Measurements from ENCODE around the gene APAF1.
"Not testable (repeated sequence)": the region's sequence is repeated elsewhere in the genome, so short reads cannot be mapped to it uniquely, and the experiment has no call there.

The APAF1 gene

GRCh38 chr12:98644712-98645571 lies at the start of gene APAF1, which contains the start of gene IKBIP:
APAF1 (plus strand) TSS chr12:98645290; CDS start chr12:98648360, 3,070 bp downstream.
IKBIP (minus strand) TSS chr12:98644788; CDS start chr12:98644701, 87 bp downstream.
- DNase-seq (ENCODE audit: low read depth in 2 of 2) = peak; percentile 93 to 97

- not testable (repeated sequence) for DNase-seq (ENCODE audit: low read depth in 2 of 2)
Measured at GRCh38 chr12:98597313-98597712, 47.8 kb upstream of the APAF1 start.

- DNase-seq (ENCODE audit: low read depth in 2 of 2) = no peak
Measured at GRCh38 chr12:98601924-98602323, 43.2 kb upstream of the APAF1 start.

- no peak for DNase-seq (ENCODE audit: low read depth in 2 of 2)
Measured at GRCh38 chr12:98606359-98606988, 38.6 kb upstream of the APAF1 start.

GRCh38 chr12:98610596-98610995 lies 34.5 kb upstream of the APAF1 start:
- DNase-seq (ENCODE audit: low read depth in 2 of 2) = no peak

DNA sequence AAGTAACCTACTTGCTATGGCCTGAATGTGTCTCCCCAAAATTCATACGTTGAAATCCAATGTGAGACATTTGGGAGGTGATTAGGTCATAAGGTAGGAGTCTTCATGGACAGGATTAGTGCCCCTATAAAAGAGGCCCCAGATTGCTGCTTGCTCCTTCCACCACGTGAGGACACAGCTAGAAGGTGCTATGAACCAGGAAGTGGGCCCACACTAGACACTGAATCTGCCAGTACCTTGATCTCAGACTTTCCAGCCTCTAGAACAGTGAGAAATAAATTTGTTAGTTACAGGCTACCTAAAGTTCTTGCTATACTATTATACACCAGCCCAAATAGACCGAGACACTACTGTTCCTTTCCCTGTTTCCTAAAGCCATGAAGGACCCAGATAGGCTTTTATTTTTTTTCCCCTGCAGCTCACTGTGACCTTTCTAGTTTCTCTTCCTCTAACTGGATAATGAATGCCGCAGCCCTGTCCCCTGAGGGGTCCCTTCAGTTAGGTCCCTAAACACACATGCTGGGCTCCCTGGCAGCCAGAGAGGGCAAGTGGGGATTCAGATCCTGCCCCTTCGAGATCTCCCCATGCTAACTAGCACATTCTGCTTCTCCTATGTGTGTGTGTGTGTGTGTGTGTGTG lies 32.3 kb upstream of the APAF1 start:
- DNase-seq (ENCODE audit: low read depth in 2 of 2) = no peak

- no peak for DNase-seq (ENCODE audit: low read depth in 2 of 2)
Measured at GRCh38 chr12:98618952-98619351, 26.1 kb upstream of the APAF1 start.

DNA sequence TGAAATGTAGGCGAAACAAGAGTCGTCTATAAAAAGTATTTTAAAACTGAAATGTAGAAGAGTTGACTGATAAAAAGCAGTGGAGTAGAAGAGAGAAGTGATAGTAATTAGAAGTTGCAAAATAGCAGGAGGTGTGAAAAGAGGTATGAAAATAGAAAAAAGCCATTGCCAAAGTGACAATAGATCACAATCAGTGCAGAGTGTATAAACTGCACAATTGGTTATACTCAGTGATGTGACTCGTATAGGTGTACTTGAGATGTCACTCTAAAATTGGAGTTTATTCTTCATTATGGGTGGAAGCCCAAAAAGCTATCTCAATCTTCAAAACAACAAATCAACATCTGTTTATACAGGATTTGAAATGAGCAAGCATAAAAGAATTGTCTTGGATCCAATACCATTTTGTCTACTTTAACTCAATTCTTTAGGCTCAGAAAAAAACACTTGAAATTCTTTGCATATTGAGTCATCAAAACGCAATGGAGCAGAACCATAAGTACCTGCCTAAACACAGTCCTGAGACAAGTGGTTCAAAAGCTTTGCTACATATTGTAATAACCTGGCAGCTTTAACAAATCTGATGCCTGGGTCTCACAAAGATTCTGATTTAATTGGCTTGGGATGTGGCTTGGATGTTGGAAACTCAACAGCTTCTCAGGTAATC lies 9.3 kb upstream of the APAF1 start:
- DNase-seq (ENCODE audit: low read depth in 2 of 2) = no peak

GRCh38 chr12:98637068-98637467 lies 8.0 kb upstream of the APAF1 start:
- DNase-seq (ENCODE audit: low read depth in 2 of 2) = no peak

GRCh38 chr12:98638009-98638408 lies 7.1 kb upstream of the APAF1 start:
- no peak for DNase-seq (ENCODE audit: low read depth in 2 of 2)

GRCh38 chr12:98639491-98639890 lies 5.6 kb upstream of the APAF1 start:
- DNase-seq (ENCODE audit: low read depth in 2 of 2) = no peak

DNA sequence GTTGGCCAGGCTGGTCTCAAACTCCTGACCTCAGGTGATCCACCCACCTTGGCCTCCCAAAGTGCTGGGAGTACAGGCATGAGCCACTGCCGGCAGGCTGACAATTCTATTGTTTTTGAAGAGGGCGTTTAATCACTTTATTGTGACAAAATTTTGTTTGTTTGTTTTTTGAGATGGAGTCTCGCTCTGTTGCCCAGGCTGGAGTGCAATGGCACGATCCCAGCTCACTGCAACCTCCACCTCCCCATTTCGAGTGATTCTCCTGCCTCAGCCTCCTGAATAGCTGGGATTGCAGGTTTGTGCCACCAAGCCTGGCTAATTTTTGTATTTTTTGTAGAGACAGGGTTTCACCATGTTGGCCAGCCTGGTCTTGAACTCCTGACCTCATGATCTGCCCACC lies 2.3 kb upstream of the APAF1 start:
- DNase-seq (ENCODE audit: low read depth in 2 of 2) = not testable (repeated sequence)

DNA sequence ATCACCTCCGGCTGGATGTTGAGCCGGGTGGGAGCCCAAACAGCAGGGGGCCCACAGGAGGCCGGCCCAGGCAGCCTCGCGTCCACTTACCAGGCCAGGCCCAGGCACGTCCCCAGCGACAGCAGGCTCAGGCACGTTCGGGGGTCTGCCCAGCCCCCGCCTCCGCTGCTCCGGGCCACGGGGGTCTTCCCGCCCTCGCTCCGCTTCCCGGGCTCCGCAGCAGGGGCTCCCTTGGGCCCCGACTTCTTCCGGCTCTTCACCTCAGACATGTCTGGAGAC lies 718 bp upstream of the APAF1 start:
- DNase-seq (ENCODE audit: low read depth in 2 of 2) = no peak

DNA sequence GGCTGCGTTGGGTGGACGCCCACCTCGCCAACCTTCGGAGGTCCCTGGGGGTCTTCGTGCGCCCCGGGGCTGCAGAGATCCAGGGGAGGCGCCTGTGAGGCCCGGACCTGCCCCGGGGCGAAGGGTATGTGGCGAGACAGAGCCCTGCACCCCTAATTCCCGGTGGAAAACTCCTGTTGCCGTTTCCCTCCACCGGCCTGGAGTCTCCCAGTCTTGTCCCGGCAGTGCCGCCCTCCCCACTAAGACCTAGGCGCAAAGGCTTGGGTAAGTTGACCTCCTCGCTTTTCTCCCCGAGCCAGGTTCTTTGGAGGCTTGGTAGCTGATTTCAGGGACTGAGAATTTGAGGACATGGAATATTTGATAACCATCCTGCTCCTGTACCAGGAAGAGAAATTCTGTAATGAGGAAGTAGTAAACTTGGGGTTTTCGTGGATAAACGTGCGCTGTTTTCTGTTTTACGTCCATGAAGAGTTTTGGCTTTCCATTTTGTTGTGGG lies 530 bp downstream of the APAF1 start:
- no peak for DNase-seq (ENCODE audit: low read depth in 2 of 2)

DNA sequence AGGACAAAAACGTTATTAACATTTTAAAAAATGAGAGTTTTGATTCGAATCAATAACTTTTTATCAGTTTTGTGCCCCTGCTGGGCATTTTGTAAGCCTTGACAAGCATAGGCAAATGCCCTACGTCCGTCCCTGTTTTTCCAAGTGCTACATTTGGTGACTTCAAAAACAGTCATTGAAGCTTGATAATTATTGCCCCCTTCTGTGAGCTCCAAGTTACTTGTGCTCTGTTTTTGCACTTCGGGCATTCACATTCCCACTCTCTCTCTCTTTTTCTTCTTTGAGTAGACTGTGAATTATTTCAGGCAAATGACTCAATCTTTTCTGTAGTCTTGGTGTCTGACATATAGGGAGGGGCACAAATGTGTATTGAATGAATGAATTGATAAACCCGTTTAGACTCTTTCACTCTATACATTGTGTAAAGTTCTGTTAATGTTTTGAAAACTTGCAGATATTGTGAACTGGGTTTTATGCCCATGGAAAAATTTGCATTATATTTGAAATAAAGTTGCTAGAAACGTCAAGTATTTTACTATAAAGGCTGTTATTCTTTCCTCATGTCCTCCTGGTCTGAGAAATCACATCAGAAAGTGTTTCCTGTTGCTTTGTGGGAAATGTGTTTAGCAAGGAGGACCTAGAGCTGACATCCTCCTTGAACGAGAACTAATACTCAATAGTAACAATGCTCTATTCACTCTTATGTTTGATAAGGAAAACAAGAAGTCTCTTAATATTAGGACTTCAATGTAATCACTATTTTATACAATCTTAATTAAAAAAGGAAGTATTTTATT lies 1.4 kb downstream of the APAF1 start:
- DNase-seq (ENCODE audit: low read depth in 2 of 2) = no peak

DNA sequence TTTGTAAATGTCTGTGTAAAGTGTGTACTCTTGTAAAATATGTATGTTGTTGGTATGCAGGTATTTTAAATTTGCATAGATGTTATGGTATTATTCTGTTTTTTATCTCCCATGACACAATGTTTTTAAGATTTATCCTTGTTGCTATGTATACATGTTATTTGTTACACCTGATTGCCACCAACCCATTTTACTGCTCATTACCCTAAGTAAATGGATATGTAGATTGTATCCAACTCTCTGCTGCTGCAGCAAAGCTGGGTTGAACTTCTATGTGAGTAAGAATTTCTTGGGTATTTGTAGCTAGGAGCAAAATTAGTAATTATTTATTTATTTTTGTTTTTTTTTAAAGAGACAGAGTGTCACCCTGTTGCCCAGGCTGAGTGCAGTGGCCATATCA lies 6.2 kb downstream of the APAF1 start:
- DNase-seq (ENCODE audit: low read depth in 2 of 2) = no peak

- no peak for DNase-seq (ENCODE audit: low read depth in 2 of 2)
Measured at GRCh38 chr12:98653866-98654493, 8.9 kb downstream of the APAF1 start.

DNA sequence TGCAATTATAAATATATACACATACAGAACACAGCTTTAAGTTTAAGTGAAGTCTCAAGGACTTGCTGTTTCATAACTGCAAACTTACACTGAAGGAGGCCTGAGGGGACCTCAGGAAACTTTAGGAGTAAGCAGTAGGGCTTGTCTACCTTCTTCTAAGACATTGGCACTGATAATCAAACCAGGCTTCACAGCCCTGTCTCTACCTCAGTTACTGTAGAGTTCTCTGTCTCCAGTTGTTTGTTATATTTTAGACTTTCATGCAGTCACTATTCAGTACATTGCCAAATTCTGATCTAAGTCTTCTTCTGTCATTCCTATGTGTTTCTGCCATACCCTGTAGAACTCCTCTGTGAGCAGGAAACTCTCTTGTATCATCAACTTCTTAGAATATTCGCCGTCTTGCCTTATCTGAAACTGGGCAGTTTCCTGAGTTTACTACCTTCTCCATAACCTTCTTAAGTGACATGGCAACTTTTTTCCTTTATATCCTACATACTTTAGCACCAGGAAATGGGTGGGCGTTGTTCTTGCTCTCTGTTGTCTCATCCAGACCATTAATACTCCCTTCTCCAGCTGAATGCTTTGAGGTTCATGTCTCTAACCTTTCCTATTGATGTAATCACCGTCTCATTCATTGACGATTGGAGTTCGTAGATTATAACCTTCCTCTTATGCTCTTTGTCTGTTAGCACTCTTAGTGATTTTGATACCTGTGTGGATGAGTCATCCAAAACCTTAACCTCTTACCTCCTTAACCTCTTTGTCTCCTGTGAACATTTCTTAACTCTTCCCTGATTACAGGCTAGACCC lies 11.4 kb downstream of the APAF1 start:
- DNase-seq (ENCODE audit: low read depth in 2 of 2) = no peak

DNA sequence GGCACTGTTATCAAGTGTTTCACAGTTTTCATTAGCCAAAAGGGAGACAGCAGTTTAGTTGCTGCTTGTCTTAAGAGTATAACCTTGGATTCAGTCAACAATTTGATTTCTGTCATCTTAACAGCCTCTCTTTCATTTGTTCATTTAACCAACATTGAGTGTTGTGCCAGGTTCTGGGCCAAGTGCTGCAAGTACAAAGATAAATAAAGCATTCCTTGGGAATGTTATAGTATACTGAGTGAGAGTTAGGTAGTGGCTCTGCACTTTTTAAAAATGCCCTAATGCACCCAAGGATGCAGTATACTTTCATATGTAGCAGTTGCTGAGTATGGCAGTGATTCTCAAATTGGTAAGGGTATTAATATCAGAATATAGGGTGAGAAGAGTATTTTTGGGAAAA lies 15.4 kb downstream of the APAF1 start:
- no peak for DNase-seq (ENCODE audit: low read depth in 2 of 2)

DNA sequence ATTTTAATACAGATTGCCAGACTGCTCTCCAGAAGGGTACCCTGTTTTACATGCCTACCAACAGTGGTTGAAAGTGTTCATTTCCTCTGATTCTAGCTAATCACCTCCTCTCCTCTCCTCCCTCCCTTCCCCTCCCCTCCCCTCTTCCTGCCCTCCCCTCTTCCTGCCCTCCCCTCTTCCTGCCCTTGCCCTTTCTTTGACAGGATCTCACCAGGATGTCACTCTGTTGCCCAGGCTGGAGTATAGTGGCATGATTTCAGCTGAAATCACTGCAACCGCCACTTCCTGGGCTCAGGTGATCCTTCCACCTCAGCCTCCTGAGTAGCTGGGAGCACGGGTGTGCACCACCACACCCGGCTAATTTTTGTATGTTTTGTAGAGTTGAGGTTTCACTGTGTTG lies 24.7 kb downstream of the APAF1 start:
- DNase-seq (ENCODE audit: low read depth in 2 of 2) = no peak
